Loucy (cell line): Measurements from ENCODE around the gene PIK3CG.

Experiments
- EZH2phosphoT487 ChIP-seq: fragments of 200-600 bp; IDR thresholded peaks from 2 replicates; pipeline ENCODE4 v1.6.1; 2018; ENCODE audit warnings: antibody characterized with exemption, mild to moderate bottlenecking, moderate library complexity, borderline replicate concordance
- TF ChIP-seq, protein P1 (sequence below): fragments of 200-600 bp; sonication (generic); conservative IDR thresholded peaks from 2 replicates; pipeline ENCODE4 v1.5.1; 2014; ENCODE audit warnings: mild to moderate bottlenecking, antibody characterized with exemption, low read length

DNA sequence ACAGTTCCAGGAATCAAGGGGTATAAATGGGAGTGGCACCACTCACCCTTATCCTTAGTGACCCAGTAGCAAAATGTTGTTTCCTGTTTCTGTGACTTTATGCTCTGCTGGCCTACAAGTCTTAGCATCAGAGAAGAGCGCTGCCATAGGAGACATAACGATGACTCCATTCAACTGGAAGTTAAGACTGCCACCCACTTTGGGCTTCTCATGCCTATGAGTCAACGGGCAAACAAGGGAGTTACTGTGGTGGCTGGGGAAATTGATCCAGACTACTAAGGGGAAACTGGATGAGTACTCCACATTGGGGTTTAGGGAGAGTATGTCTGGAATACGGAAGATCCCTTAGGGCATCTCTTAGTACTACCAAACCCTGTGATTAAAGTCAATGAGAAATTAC, 40.6 kb upstream of the PIK3CG start:
- TF ChIP-seq, protein P1, sequence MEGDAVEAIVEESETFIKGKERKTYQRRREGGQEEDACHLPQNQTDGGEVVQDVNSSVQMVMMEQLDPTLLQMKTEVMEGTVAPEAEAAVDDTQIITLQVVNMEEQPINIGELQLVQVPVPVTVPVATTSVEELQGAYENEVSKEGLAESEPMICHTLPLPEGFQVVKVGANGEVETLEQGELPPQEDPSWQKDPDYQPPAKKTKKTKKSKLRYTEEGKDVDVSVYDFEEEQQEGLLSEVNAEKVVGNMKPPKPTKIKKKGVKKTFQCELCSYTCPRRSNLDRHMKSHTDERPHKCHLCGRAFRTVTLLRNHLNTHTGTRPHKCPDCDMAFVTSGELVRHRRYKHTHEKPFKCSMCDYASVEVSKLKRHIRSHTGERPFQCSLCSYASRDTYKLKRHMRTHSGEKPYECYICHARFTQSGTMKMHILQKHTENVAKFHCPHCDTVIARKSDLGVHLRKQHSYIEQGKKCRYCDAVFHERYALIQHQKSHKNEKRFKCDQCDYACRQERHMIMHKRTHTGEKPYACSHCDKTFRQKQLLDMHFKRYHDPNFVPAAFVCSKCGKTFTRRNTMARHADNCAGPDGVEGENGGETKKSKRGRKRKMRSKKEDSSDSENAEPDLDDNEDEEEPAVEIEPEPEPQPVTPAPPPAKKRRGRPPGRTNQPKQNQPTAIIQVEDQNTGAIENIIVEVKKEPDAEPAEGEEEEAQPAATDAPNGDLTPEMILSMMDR = no peak
- TF ChIP-seq EZH2phosphoT487 = no peak
